Thoracic aorta (tissue), 2 donors: Measurements from ENCODE around the gene KRT13. TPM values are rescaled to one million over a fixed set of nuclear protein-coding genes. Genes with fewer than 3 reads are reported as not detected.

ENCODE experiments used
- ATAC-seq: fragments of 150-250 bp; one replicate; pipeline ENCODE4 v1.8.0; 2017; ENCODE audit warnings: low read depth; ENCODE audit not compliant: insufficient number of reproducible peaks, low FRiP score
- DNase-seq: peaks from one replicate; pipeline ENCODE4 v3.0.0-alpha.2; 2020; ENCODE audit warnings: low spot score
- H3K27ac ChIP-seq, 2 donors: fragments of 200-600 bp; sonication (generic); 1 replicate in 1 of 2; 2 replicates in 1 of 2; pipeline ENCODE4 v1.5.1; 2016; ENCODE audit warnings: mild to moderate bottlenecking in 2 of 2, moderate library complexity in 2 of 2
- H3K27me3 ChIP-seq: fragments of 200-600 bp; sonication (generic); replicated peaks from 2 replicates; pipeline ENCODE4 v1.6.0; 2016; ENCODE audit warnings: mild to moderate bottlenecking; ENCODE audit not compliant: insufficient read depth
- H3K36me3 ChIP-seq: fragments of 200-600 bp; sonication (generic); one replicate; pipeline ENCODE4 v1.5.1; 2016
- H3K4me1 ChIP-seq, 2 donors: fragments of 200-600 bp; sonication (generic); 1 replicate in 1 of 2; 2 replicates in 1 of 2; pipeline versions ENCODE4 v1.5.1 to v1.6.0; 2016; ENCODE audit warnings: low read depth in 2 of 2, mild to moderate bottlenecking in 1 of 2; ENCODE audit not compliant: control insufficient read depth in 1 of 2
- H3K4me3 ChIP-seq: fragments of 200-600 bp; sonication (generic); 2 replicates; pipeline ENCODE4 v1.5.1; 2016; ENCODE audit warnings: mild to moderate bottlenecking
- H3K9me3 ChIP-seq: fragments of 200-600 bp; sonication (generic); 2 replicates; pipeline ENCODE4 v1.5.1; 2016
- CTCF ChIP-seq: fragments of 200-600 bp; sonication (generic); IDR thresholded peaks from one replicate; pipeline ENCODE4 v1.5.1; 2019; ENCODE audit warnings: antibody characterized with exemption
- total RNA-seq, 2 donors: library from RNA; depleted of rRNA; stranded (reverse); fragments of >200 nt; gene quantifications; one replicate each; pipeline versions ENCODE4 v1.1.0 to v1.2.3, GENCODE V29; 2016

Gene KRT13
- total RNA-seq, 2 donors from 2014 or later, result 1.4 TPM; not detected in 1

GRCh38 chr17:41453066-41453465, 52.3 kb downstream of the KRT13 start:
- no peak for DNase-seq
- Histone ChIP-seq H3K4me3 (no peak overlapping the region), H3K4me1 (no peaks in the 10 kb centered on the region), H3K9me3 (no peaks in the 10 kb centered on the region), H3K36me3 (no peaks in the 10 kb centered on the region), H3K27me3 (no peaks in the 10 kb centered on the region), H3K27ac (no peak overlapping the region)
- no peak for ATAC-seq
- no peak for TF ChIP-seq CTCF

GRCh38 chr17:41452281-41452680, 53.1 kb downstream of the KRT13 start:
- H3K4me3 ChIP-seq, result no peak overlapping the region
- DNase-seq (no peak), ATAC-seq (no peak)
- no peaks in the 10 kb centered on the region for H3K4me1 ChIP-seq
- no peaks in the 10 kb centered on the region for H3K9me3 ChIP-seq
- no peaks in the 10 kb centered on the region for H3K36me3 ChIP-seq
- H3K27ac ChIP-seq, result no peak overlapping the region
- no peak for TF ChIP-seq CTCF
- no peaks in the 10 kb centered on the region for H3K27me3 ChIP-seq

GRCh38 chr17:41451154-41451728, 54.2 kb downstream of the KRT13 start:
- no peak for DNase-seq
- H3K27me3 ChIP-seq, result no peaks in the 10 kb centered on the region
- H3K4me3 ChIP-seq, result no peak overlapping the region
- no peaks in the 10 kb centered on the region for H3K9me3 ChIP-seq
- no peak for ATAC-seq
- no peaks in the 10 kb centered on the region for H3K36me3 ChIP-seq
- no peak overlapping the region for H3K27ac ChIP-seq
- no peak for TF ChIP-seq CTCF
- H3K4me1 ChIP-seq, result no peaks in the 10 kb centered on the region

Other genes with a start within 250 kb of the KRT13 start
- gene KRTAP9-6, start 240.2 kb downstream of the KRT13 start, total RNA-seq, result not detected
- not detected for gene KRTAP9-7, start 229.9 kb downstream of the KRT13 start, total RNA-seq
- gene KRTAP29-1, start 202.8 kb downstream of the KRT13 start, total RNA-seq, result not detected
- gene KRTAP16-1, start 196.3 kb downstream of the KRT13 start, total RNA-seq, result not detected
- not detected for gene KRTAP17-1, start 189.9 kb downstream of the KRT13 start, total RNA-seq
- gene KRT33A, start 154.8 kb downstream of the KRT13 start, total RNA-seq, result not detected
- gene KRT33B, start 135.8 kb downstream of the KRT13 start, total RNA-seq, result not detected
- gene KRT34, start 123.3 kb downstream of the KRT13 start, total RNA-seq, result not detected
- not detected for gene KRT31, start 108.0 kb downstream of the KRT13 start, total RNA-seq
- not detected for gene KRT37, start 81.0 kb downstream of the KRT13 start, total RNA-seq
- gene KRT38, start 64.6 kb downstream of the KRT13 start, total RNA-seq, result not detected
- not detected for gene KRT32, start 38.2 kb downstream of the KRT13 start, total RNA-seq
- gene KRT35, start 24.5 kb downstream of the KRT13 start, total RNA-seq, result not detected
- gene KRT36, start 15.7 kb downstream of the KRT13 start, total RNA-seq, result not detected
- under 1 TPM in 1 of 2 donors, not detected in 1; 0.68 TPM for gene KRT15, start 13.3 kb upstream of the KRT13 start, total RNA-seq
- 10 to 100 TPM in 1 of 2 donors, 1 to 10 TPM in 1; 2.4 to 66.8 TPM for gene KRT19, start 22.7 kb upstream of the KRT13 start, total RNA-seq
- gene KRT9, start 66.4 kb upstream of the KRT13 start, total RNA-seq, result under 1 TPM in 1 of 2 donors, not detected in 1; 0.42 TPM
- gene KRT14, start 81.3 kb upstream of the KRT13 start, total RNA-seq, result 10 to 100 TPM in 1 of 2 donors, 1 to 10 TPM in 1; 6.9 to 18.7 TPM
- gene KRT16, start 107.2 kb upstream of the KRT13 start, total RNA-seq, result 10 to 100 TPM in 1 of 2 donors, 1 to 10 TPM in 1; 6.5 to 16.8 TPM
- 10 to 100 TPM; 74.7 to 87.1 TPM for gene KRT17, start 119.0 kb upstream of the KRT13 start, total RNA-seq
- 100 to 1,000 TPM; 167 to 318 TPM for gene EIF1, start 183.3 kb upstream of the KRT13 start, total RNA-seq
- gene GAST, start 206.7 kb upstream of the KRT13 start, total RNA-seq, result not detected
- under 1 TPM in 1 of 2 donors, not detected in 1; 0.35 TPM for gene HAP1, start 229.0 kb upstream of the KRT13 start, total RNA-seq